ENCODE measurements around the gene GDF3.
"Not testable (repeated sequence)": the region's sequence is repeated elsewhere in the genome, so short reads cannot be mapped to it uniquely, and the experiment has no call there.

Gene GDF3

GRCh38 chr12:7695566-7696197, at the start of gene GDF3:
Gene GDF3 (minus strand): TSS chr12:7695775. CDS start chr12:7695728, 47 bp downstream.
- no peaks in the 10 kb centered on the region for H3K36me3 ChIP-seq (ENCODE audit: low read length)
- H3K4me2 ChIP-seq (ENCODE audit: low read depth, low read length, poor library complexity, severe bottlenecking) = no peak within 1 kb of the TSS
- H3K9ac ChIP-seq (ENCODE audit: low read length) = no peak within 1 kb of the TSS
- no peak within 1 kb of the TSS for H3K27ac ChIP-seq (ENCODE audit: low read depth, low read length)
- no peak within 1 kb of the TSS for H2AFZ ChIP-seq (ENCODE audit: low read depth, low read length, severe bottlenecking)
- no peaks in the 10 kb centered on the region for H3K79me2 ChIP-seq (ENCODE audit: insufficient read depth, low read length)
- no peaks in the 10 kb centered on the region for H3K9me3 ChIP-seq (ENCODE audit: insufficient read depth, low read length)
- H4K20me1 ChIP-seq (ENCODE audit: low read depth, low read length) = no peaks in the 10 kb centered on the region
- H3K4me3 ChIP-seq (ENCODE audit: insufficient read depth, low read length, poor library complexity, severe bottlenecking) = no peak within 1 kb of the TSS
- H3K9me2 ChIP-seq (replicated peaks; ENCODE audit: insufficient read depth, low read length) = no peaks in the 10 kb centered on the region
- no peaks in the 10 kb centered on the region for H3F3A ChIP-seq (ENCODE audit: insufficient read depth)
- no peak for TF ChIP-seq EZH2phosphoT487 (conservative IDR thresholded peaks at IDR 0.05; ENCODE audit: low read length)
- TF ChIP-seq, protein P1, sequence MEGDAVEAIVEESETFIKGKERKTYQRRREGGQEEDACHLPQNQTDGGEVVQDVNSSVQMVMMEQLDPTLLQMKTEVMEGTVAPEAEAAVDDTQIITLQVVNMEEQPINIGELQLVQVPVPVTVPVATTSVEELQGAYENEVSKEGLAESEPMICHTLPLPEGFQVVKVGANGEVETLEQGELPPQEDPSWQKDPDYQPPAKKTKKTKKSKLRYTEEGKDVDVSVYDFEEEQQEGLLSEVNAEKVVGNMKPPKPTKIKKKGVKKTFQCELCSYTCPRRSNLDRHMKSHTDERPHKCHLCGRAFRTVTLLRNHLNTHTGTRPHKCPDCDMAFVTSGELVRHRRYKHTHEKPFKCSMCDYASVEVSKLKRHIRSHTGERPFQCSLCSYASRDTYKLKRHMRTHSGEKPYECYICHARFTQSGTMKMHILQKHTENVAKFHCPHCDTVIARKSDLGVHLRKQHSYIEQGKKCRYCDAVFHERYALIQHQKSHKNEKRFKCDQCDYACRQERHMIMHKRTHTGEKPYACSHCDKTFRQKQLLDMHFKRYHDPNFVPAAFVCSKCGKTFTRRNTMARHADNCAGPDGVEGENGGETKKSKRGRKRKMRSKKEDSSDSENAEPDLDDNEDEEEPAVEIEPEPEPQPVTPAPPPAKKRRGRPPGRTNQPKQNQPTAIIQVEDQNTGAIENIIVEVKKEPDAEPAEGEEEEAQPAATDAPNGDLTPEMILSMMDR (IDR thresholded peaks at IDR 0.05; ENCODE audit: insufficient read depth, low read length, poor library complexity, severe bottlenecking) = no peak
- no peaks in the 10 kb centered on the region for H3K27me3 ChIP-seq (ENCODE audit: low read length)

GRCh38 chr12:7732993-7733392, 37.4 kb upstream of the GDF3 start:
- Histone ChIP-seq H3K4me3 (ENCODE audit: insufficient read depth, low read length, poor library complexity, severe bottlenecking) (no peak overlapping the region), H3K79me2 (ENCODE audit: insufficient read depth, low read length) (no peaks in the 10 kb centered on the region), H3K9ac (ENCODE audit: low read length) (no peak overlapping the region), H3K27me3 (ENCODE audit: low read length) (no peaks in the 10 kb centered on the region), H3K4me2 (ENCODE audit: low read depth, low read length, poor library complexity, severe bottlenecking) (no peak overlapping the region), H3K36me3 (ENCODE audit: low read length) (no peaks in the 10 kb centered on the region), H3K27ac (ENCODE audit: low read depth, low read length) (no peak overlapping the region), H2AFZ (ENCODE audit: low read depth, low read length, severe bottlenecking) (no peak overlapping the region), H3K9me3 (ENCODE audit: insufficient read depth, low read length) (no peaks in the 10 kb centered on the region), H3F3A (ENCODE audit: insufficient read depth) (no peaks in the 10 kb centered on the region), H3K9me2 (replicated peaks; ENCODE audit: insufficient read depth, low read length) (no peaks in the 10 kb centered on the region), H4K20me1 (ENCODE audit: low read depth, low read length) (no peaks in the 10 kb centered on the region)
- no peak for TF ChIP-seq EZH2phosphoT487 (conservative IDR thresholded peaks at IDR 0.05; ENCODE audit: low read length)
- TF ChIP-seq, protein P1 (IDR thresholded peaks at IDR 0.05; ENCODE audit: insufficient read depth, low read length, poor library complexity, severe bottlenecking) = no peak

DNA sequence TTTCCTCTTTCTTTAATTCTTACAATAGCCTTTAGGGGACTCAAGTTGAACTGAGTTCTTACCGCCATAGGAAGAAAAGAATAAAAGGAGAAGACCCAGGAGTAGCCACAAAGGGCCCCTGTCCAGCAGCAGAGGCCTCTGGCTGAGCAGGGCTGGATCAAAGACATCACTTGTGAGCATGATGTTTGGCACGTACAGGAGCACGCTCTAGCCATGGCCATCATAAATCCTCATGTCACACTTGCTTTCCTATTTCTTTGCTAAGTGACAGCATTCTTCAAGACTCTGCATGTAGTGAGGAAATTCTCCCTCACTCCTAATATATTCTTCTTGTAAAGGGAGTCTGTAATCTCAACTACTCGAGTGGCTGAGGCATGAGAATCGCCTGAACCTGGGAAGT, 35.9 kb upstream of the GDF3 start:
- Histone ChIP-seq H4K20me1 (ENCODE audit: low read depth, low read length) (no peaks in the 10 kb centered on the region), H3K27me3 (ENCODE audit: low read length) (no peaks in the 10 kb centered on the region), H3K79me2 (ENCODE audit: insufficient read depth, low read length) (no peaks in the 10 kb centered on the region), H3K9ac (ENCODE audit: low read length) (no peak overlapping the region), H3K36me3 (ENCODE audit: low read length) (no peaks in the 10 kb centered on the region), H3K9me3 (ENCODE audit: insufficient read depth, low read length) (no peaks in the 10 kb centered on the region), H2AFZ (ENCODE audit: low read depth, low read length, severe bottlenecking) (no peak overlapping the region), H3K4me3 (ENCODE audit: insufficient read depth, low read length, poor library complexity, severe bottlenecking) (no peak overlapping the region), H3K27ac (ENCODE audit: low read depth, low read length) (no peak overlapping the region), H3K4me2 (ENCODE audit: low read depth, low read length, poor library complexity, severe bottlenecking) (no peak overlapping the region), H3F3A (ENCODE audit: insufficient read depth) (no peaks in the 10 kb centered on the region), H3K9me2 (replicated peaks; ENCODE audit: insufficient read depth, low read length) (no peaks in the 10 kb centered on the region)
- TF ChIP-seq, protein P1 (IDR thresholded peaks at IDR 0.05; ENCODE audit: insufficient read depth, low read length, poor library complexity, severe bottlenecking) = no peak
- no peak for TF ChIP-seq EZH2phosphoT487 (conservative IDR thresholded peaks at IDR 0.05; ENCODE audit: low read length)

GRCh38 chr12:7730984-7731383, 35.4 kb upstream of the GDF3 start:
- H3K9ac ChIP-seq (ENCODE audit: low read length); H3K9me3 ChIP-seq (ENCODE audit: insufficient read depth, low read length); H3K4me3 ChIP-seq (ENCODE audit: insufficient read depth, low read length, poor library complexity, severe bottlenecking); H2AFZ ChIP-seq (ENCODE audit: low read depth, low read length, severe bottlenecking); H3F3A ChIP-seq (ENCODE audit: insufficient read depth); H3K27ac ChIP-seq (ENCODE audit: low read depth, low read length); H3K27me3 ChIP-seq (ENCODE audit: low read length); H3K36me3 ChIP-seq (ENCODE audit: low read length); H3K9me2 ChIP-seq (replicated peaks; ENCODE audit: insufficient read depth, low read length); H3K4me2 ChIP-seq (ENCODE audit: low read depth, low read length, poor library complexity, severe bottlenecking); H3K79me2 ChIP-seq (ENCODE audit: insufficient read depth, low read length); H4K20me1 ChIP-seq (ENCODE audit: low read depth, low read length): not testable (repeated sequence)
